HAP-1 (cell line): Measurements from ENCODE around the gene PRKACB.
A peak's percentile ranks its signal among the peaks of the same experiment; 100 is the strongest.

Experiments used
- DNase-seq, 2 experiments: peaks; one replicate each; pipeline ENCODE4 v3.0.0-alpha.2; 2016 to 2020; ENCODE audit warnings: low spot score in 2 of 2
- H3K27me3 ChIP-seq: fragments of 250-450 bp; sonication (Bioruptor Pico); 2 replicates; pipeline ENCODE4 v1.5.1; 2020; ENCODE audit warnings: low read depth, mild to moderate bottlenecking, moderate library complexity
- H3K36me3 ChIP-seq: fragments of 250-450 bp; sonication (Bioruptor Pico); replicated peaks from 2 replicates; pipeline ENCODE4 v1.5.1; 2020; ENCODE audit warnings: mild to moderate bottlenecking
- H3K4me1 ChIP-seq: fragments of 250-450 bp; sonication (Bioruptor Pico); 2 replicates; pipeline ENCODE4 v1.5.1; 2020; ENCODE audit warnings: mild to moderate bottlenecking
- H3K4me3 ChIP-seq: fragments of 250-450 bp; sonication (Bioruptor Pico); 2 replicates; pipeline ENCODE4 v1.5.1; 2020; ENCODE audit warnings: mild to moderate bottlenecking, moderate library complexity
- H3K9me3 ChIP-seq: fragments of 250-450 bp; sonication (Bioruptor Pico); 2 replicates; pipeline ENCODE4 v1.5.1; 2020; ENCODE audit warnings: mild to moderate bottlenecking, moderate library complexity
- in situ Hi-C: fragments of 300-500 bp; cut with MboI; formaldehyde crosslinking; loops from 3 replicates; pipeline ENCODE4 v1.14.3; 2020; ENCODE audit warnings: low sequenced_read_pairs, inconsistent platforms, mixed read lengths

The PRKACB gene

DNA sequence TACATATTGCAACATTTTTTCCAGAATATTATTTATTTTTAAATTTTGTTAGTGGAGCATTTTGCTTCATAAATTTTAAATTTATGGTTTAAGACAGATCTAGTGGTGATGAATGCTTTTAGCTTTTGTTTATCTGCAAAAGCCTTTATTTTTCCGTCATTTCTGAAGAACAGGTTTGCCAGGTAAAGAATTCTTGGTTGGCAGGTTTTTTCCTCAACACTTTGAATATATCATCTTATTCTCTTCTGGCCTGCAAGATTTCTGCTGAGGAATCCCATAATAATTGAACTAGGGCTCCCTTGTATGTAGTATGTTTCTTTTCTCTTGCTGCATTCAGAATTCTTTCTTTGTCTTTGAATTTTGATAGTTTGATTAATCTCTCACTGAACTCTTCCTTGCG lies 106.6 kb downstream of the PRKACB start:
- Histone ChIP-seq H3K9me3 (no peaks in the 10 kb centered on the region), H3K4me3 (no peak overlapping the region), H3K36me3 (no peaks in the 10 kb centered on the region), H3K4me1 (peaks cover 2% of the 10 kb centered on the region; the same call in 1 of the 2 replicates), H3K27me3 (no peaks in the 10 kb centered on the region)
- in situ Hi-C loops = no loop called here
- DNase-seq = no peak

DNA sequence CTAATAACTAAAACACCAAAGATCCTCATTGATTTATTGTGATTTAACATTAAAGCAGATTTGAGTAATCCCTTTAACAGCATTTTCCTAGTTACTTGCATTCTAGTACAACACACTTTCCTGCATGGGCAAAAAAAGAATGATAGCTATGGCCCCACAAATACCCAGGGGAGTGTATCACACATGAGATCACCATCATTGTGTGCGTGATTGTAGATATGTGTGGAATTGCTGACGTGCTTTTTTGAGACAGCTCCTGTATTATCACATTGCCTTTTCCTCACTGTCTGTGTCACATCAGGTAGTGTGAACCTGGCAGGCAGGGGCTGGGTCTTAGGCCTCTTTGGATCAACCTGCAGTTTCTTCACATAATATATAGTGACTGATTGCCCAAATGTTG lies 109.0 kb downstream of the PRKACB start:
- H3K27me3 ChIP-seq = no peaks in the 10 kb centered on the region
- no peaks in the 10 kb centered on the region for H3K36me3 ChIP-seq
- H3K4me3 ChIP-seq = no peak overlapping the region
- peaks cover 2% of the 10 kb centered on the region for H3K4me1 ChIP-seq
- no peaks in the 10 kb centered on the region for H3K9me3 ChIP-seq
- in situ Hi-C loops = no loop called here
- no peak for DNase-seq

DNA sequence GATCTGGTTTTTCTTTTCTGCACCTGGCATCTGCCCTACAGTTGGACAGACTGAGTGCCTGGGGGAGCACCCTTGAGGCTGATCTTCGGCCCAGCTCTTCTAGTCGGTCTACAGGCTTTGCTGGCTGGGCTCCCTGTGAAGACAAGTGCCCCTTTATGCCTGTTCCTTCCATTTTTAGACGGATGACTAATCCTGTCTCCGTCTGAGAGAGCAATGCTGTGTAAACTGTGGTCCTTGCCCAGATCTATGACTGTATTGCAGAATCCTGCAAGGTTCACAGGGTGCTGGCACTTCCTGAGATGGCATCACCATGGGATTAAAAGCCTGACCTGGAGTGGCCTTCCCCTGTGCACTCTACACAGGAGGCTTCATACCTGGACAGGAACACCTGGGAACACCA lies 109.8 kb downstream of the PRKACB start:
- in situ Hi-C loops = no loop called here
- Histone ChIP-seq H3K9me3 (no peaks in the 10 kb centered on the region), H3K4me3 (no peak overlapping the region), H3K27me3 (no peaks in the 10 kb centered on the region), H3K36me3 (no peaks in the 10 kb centered on the region), H3K4me1 (peaks cover 2% of the 10 kb centered on the region)
- DNase-seq = no peak

DNA sequence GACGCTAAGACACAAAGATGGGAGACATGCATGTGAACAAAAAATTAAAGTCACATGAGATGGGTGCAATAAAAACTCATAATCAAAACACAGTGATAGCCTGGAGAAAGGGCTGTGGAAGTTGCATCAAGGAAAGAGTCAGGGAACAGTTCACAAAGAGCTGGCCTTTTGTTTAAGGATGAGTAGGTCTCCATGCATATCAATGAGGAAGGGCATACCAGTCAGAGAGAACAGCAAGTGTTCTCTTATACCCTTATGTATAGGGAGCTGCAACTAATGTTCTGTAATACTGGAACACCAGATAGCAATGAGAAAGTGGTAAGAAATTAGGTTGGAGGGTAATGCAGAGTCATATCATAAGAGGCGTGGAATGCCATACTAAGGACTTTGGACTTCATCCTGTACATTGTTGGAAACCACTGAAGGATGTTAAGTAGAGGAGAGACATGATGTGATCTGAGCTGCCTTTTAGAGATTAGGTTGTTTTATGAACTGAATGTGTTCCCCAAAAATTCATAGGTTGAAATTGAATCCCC lies 110.7 kb downstream of the PRKACB start:
- DNase-seq = peak in 1 of 2 experiments; percentile 7
- H3K36me3 ChIP-seq = no peaks in the 10 kb centered on the region
- H3K27me3 ChIP-seq = no peaks in the 10 kb centered on the region
- no peaks in the 10 kb centered on the region for H3K9me3 ChIP-seq
- H3K4me3 ChIP-seq = no peak overlapping the region
- peaks cover 2% of the 10 kb centered on the region for H3K4me1 ChIP-seq
- in situ Hi-C loops = no loop called here

DNA sequence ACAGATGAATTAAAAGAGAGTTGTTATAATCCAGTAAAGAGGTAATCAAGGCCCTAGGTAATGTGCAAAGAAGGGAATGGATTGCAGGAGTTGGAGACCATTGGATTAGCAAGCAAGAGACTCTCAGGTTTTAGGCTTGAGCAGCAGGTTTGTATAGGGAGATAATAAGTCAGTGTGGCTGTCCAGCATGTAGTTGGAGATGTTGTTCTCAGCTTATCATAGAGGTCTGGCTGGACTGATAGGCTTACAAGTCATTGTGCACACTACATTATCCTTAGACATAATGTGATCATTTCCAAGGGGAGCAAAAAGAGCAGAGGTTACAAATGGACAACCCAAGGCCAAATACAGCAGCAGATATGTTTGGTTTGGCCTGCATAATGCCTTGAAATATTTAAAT lies 111.5 kb downstream of the PRKACB start:
- Histone ChIP-seq H3K4me3 (no peak overlapping the region), H3K9me3 (no peaks in the 10 kb centered on the region), H3K27me3 (no peaks in the 10 kb centered on the region), H3K4me1 (peaks cover 2% of the 10 kb centered on the region), H3K36me3 (no peaks in the 10 kb centered on the region)
- in situ Hi-C loops = no loop called here
- no peak for DNase-seq

DNA sequence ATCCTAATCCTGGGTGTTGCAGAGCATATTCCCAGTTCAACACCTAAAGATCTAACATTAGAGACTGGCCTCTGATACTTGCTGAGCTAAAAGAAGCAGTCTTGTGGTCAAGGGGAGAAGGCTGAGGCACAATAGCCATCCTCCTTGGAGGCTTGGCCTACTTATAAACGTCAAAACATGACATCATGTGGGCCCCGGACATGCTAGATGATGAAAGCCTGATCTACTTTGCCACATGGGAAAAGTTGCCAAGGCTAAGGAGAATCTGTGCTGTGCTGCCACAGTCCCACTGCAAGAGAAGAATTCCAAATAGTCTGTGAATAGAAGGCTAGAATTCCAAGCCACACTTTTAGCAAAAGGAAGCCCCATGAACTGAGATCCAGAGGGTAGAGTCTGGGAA lies 113.5 kb downstream of the PRKACB start:
- H3K9me3 ChIP-seq = no peaks in the 10 kb centered on the region
- no peaks in the 10 kb centered on the region for H3K27me3 ChIP-seq
- H3K36me3 ChIP-seq = no peaks in the 10 kb centered on the region
- DNase-seq = no peak
- H3K4me3 ChIP-seq = no peak overlapping the region
- peaks cover 2% of the 10 kb centered on the region for H3K4me1 ChIP-seq
- in situ Hi-C loops = no loop called here

DNA sequence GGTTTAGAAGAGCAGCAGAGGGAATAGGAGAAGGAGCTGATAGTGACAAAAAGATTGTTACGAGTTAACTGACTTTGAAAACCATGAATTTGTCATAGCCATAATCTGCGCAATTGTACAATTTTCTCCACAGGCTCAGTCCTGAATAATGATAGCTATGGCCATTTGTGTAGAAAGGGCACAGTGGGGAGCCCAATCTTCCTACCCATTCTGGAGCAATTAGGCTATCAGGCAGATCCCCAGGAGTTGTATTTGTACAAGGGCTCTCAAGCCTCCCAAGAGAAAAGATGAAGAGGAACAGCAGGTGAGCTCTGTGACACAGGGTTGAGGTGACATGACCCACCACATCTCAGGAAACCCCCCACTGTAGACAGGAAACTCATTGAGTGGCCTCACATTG lies 115.3 kb downstream of the PRKACB start:
- in situ Hi-C loops = no loop called here
- Histone ChIP-seq H3K4me1 (peaks cover 2% of the 10 kb centered on the region), H3K4me3 (no peak overlapping the region), H3K36me3 (no peaks in the 10 kb centered on the region), H3K27me3 (no peaks in the 10 kb centered on the region), H3K9me3 (no peaks in the 10 kb centered on the region)
- DNase-seq = no peak

DNA sequence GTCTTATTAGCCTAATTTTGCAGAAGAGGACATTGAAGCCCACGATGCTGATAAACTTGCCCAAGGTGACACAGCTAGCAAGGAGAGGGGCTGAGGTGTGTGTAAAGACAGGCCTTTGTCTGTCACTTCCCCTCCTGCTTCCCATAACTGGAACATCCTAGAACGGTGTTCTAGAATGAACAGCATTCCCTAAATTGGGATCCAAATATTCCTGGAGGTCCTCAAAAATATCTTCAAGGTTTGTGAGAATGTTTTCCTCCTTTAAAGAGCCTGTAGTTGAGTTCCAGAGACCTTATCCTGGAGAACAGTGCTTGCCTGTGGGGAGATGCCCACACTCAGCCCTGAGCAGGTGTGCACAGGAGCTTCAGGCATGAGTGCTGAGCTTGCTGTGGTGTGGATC lies 115.9 kb downstream of the PRKACB start:
- H3K36me3 ChIP-seq = no peaks in the 10 kb centered on the region
- no peaks in the 10 kb centered on the region; the same call in none of the 2 replicates for H3K4me1 ChIP-seq
- no peaks in the 10 kb centered on the region for H3K9me3 ChIP-seq
- DNase-seq = no peak
- in situ Hi-C loops = no loop called here
- no peaks in the 10 kb centered on the region for H3K27me3 ChIP-seq
- H3K4me3 ChIP-seq = no peak overlapping the region

DNA sequence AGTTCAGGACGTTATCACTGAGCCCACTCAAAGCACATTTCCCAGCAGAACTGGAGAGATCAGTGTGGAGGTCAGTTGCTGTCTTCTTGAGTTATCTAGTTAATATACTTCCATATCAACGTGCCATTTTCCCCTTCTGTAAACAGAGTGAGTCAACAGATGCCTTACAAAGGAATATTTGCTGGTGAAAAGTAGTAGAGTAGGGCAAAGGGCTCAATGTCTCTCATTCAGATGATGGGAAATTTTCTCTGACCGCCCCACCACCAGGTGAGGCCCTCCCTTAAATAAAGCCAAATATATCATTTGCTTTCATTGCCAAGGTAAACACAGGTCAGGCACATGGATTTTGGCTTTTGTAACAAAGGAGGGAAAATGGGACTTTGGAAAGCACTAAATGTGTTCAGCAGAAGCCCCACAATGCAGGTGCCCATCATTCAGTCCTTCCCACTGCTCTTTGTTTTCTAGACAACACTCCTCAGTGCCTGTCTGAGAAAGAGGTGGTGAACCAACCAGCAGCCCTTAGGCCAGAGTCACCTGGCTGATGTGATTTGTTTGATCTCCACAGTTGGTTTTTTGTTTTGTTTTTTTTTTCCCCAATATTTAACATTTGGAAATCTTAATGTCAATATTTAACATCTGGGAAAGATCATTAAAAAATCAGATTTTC lies 116.9 kb downstream of the PRKACB start:
- in situ Hi-C loops = no loop called here
- H3K9me3 ChIP-seq = no peaks in the 10 kb centered on the region
- H3K27me3 ChIP-seq = no peaks in the 10 kb centered on the region
- no peaks in the 10 kb centered on the region for H3K36me3 ChIP-seq
- no peak for DNase-seq
- no peak overlapping the region for H3K4me3 ChIP-seq
- H3K4me1 ChIP-seq = no peaks in the 10 kb centered on the region; the same call in 1 of the 2 replicates

DNA sequence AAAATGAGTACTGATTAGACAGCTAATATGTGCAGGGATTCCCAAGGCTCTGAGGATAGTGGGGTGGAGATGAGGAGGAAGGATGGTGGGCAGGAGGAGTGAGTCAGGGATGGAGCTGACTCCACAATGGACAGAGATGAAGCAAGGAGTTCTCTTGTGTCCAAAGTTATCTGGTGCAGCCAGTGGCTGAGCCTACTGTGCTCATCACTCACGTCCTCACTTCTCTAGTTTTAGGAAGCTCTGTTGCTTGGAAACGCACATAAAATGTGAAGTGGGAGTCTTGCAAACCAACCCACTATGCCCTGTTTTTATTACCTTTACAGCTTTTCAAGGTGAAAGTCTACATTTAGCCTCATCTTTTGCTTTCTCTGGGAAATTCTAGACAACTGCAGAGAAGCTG lies 120.9 kb downstream of the PRKACB start:
- no peaks in the 10 kb centered on the region for H3K27me3 ChIP-seq
- H3K4me3 ChIP-seq = no peak overlapping the region
- no peaks in the 10 kb centered on the region for H3K9me3 ChIP-seq
- no peaks in the 10 kb centered on the region for H3K4me1 ChIP-seq
- DNase-seq = no peak
- in situ Hi-C loops = no loop called here
- H3K36me3 ChIP-seq = no peaks in the 10 kb centered on the region

DNA sequence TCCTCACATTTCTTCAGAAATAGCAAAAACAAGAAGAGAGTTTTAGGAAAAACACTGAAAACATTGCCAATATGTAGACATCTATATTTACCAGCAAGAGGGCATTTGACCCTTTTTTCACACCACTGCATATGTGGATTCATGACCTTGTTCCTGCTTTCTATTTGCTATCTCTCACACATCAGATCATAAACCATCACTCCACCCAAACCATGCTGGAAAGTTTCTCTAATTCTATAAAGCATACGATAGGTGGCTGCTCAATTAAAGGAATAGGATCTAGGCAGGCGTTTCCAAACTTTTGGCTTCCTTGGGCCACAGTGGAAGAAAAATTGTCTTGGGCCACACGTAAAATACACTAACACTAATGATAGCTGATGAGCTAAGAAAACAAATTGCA lies 121.8 kb downstream of the PRKACB start:
- Histone ChIP-seq H3K27me3 (no peaks in the 10 kb centered on the region), H3K4me3 (no peak overlapping the region), H3K36me3 (no peaks in the 10 kb centered on the region), H3K4me1 (no peaks in the 10 kb centered on the region), H3K9me3 (no peaks in the 10 kb centered on the region)
- in situ Hi-C loops = no loop called here
- no peak for DNase-seq

DNA sequence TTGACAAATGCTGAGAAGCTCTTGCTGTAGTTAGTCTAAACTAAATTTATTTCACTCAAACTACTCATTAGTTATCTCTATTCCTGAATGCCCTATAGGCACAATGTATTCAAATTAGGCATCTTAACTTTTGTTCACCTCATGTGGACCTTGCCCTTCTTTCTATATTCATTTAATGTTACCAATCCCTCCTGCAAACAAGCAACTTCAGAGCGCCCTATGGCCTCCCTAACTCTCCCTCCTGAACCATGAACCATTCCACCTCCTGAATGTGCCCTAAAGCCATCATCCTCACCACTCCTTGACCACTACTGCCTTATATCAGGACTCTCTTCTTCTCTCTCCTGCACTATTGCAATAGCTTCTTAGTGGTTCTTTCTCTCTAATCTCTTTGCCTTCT lies 122.7 kb downstream of the PRKACB start:
- peaks cover 4% of the 10 kb centered on the region; the same call in 1 of the 2 replicates for H3K4me1 ChIP-seq
- H3K9me3 ChIP-seq = no peaks in the 10 kb centered on the region
- no peak overlapping the region for H3K4me3 ChIP-seq
- DNase-seq = no peak
- no peaks in the 10 kb centered on the region for H3K27me3 ChIP-seq
- no peaks in the 10 kb centered on the region for H3K36me3 ChIP-seq
- in situ Hi-C loops = no loop called here

DNA sequence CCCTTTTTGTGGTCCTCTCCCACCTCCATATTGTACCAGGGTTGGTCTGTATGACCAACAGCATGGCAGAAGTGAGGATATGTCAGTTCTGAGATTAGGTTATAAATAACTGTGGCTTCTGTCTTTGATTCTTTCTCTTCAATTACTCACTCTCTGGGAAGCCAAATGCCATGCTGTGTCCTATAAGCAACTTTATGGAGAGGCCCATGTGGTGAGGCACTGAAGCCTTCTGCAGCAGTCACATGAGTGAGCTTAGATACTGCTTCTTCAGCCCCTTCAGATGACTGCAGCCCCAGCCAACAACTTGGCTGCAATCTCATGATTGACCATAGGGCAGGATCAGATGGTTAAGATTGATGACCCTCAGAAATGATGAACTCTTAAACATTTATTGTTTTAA lies 123.4 kb downstream of the PRKACB start:
- no peak overlapping the region for H3K4me3 ChIP-seq
- H3K9me3 ChIP-seq = no peaks in the 10 kb centered on the region
- H3K4me1 ChIP-seq = peaks cover 8% of the 10 kb centered on the region; the same call in 1 of the 2 replicates
- H3K36me3 ChIP-seq = no peaks in the 10 kb centered on the region
- no peaks in the 10 kb centered on the region for H3K27me3 ChIP-seq
- no peak for DNase-seq
- in situ Hi-C loops = no loop called here

DNA sequence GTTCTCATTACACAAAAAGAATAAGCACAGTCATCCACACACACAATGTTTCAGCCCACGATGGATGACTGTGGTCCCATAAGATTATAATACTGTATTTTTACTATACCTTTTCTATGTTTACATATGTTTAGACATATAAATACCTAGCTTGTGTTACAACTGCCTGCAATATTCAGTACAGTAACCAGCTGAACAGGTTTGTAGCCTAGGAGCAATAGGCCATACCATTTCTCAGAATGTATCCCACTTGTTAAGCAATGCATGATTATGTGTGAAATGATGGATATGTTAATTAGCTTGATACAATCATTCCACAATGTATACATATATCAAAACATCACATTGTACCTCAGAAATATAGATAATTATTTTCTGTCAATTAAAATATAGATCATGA lies 124.3 kb downstream of the PRKACB start:
- H3K9me3 ChIP-seq = no peaks in the 10 kb centered on the region
- DNase-seq = no peak
- H3K27me3 ChIP-seq = no peaks in the 10 kb centered on the region
- H3K4me3 ChIP-seq = no peak overlapping the region
- peaks cover 8% of the 10 kb centered on the region; the same call in 1 of the 2 replicates for H3K4me1 ChIP-seq
- H3K36me3 ChIP-seq = no peaks in the 10 kb centered on the region
- in situ Hi-C loops = no loop called here

DNA sequence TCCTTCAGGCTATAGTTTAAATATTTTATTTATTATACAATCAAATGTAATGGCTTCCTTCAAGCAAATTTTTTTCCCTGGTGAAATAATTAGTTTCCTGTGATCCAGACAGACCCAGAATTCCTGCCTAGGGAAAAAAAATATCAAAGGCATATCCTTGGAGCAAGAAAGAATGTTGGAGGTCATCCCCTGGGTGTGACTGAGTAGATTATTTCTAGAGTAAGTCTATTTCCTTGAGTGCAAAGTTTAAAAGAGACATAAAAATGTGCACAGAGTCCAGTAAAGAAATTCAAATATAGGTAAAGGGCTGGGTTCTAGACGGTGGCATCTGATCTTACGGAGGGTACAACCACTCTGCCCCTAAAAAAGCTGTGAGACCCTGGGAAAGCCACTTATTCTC lies 125.2 kb downstream of the PRKACB start:
- no peak overlapping the region for H3K4me3 ChIP-seq
- in situ Hi-C loops = no loop called here
- no peak for DNase-seq
- no peaks in the 10 kb centered on the region for H3K36me3 ChIP-seq
- no peaks in the 10 kb centered on the region for H3K27me3 ChIP-seq
- H3K9me3 ChIP-seq = no peaks in the 10 kb centered on the region
- peaks cover 8% of the 10 kb centered on the region; the same call in 1 of the 2 replicates for H3K4me1 ChIP-seq
